Epithelial cell of proximal tubule (primary cell): ENCODE results near the gene ANLN. TPM values are rescaled to one million over a fixed set of nuclear protein-coding genes. Genes with fewer than 3 reads are reported as not detected.

Source experiments
- DNase-seq: peaks from one replicate; pipeline ENCODE4 v3.0.0-alpha.2; 2011; ENCODE audit warnings: low read depth
- H3K4me3 ChIP-seq: 2 replicates; pipeline ENCODE4 v1.5.1; 2011; ENCODE audit warnings: low read depth, mild to moderate bottlenecking, low read length
- CTCF ChIP-seq: conservative IDR thresholded peaks from 2 replicates; pipeline ENCODE4 v1.5.1; 2012; ENCODE audit warnings: low read depth, mild to moderate bottlenecking, low read length
- total RNA-seq: library from RNA; depleted of rRNA; stranded (reverse); fragments of >200 nt; gene quantifications from 2 replicates; pipeline ENCODE4 v1.2.3, GENCODE V29; 2015

The ANLN gene
- total RNA-seq, 1 donor from 2014 or later = 155 TPM

GRCh38 chr7:36391436-36392198, 2.0 kb downstream of the ANLN start:
- H3K4me3 ChIP-seq = peak overlapping the region; percentile 88
- no peak for TF ChIP-seq CTCF
- no peak for DNase-seq

GRCh38 chr7:36393826-36394225, 4.2 kb downstream of the ANLN start:
- TF ChIP-seq CTCF = no peak
- no peak overlapping the region for H3K4me3 ChIP-seq
- no peak for DNase-seq

- no peak overlapping the region for H3K4me3 ChIP-seq
- no peak for DNase-seq
- TF ChIP-seq CTCF = no peak
These were observed 5.7 kb downstream of the ANLN start for GRCh38 chr7:36395171-36395894.

GRCh38 chr7:36396150-36396549, 6.5 kb downstream of the ANLN start:
- DNase-seq = no peak
- no peak overlapping the region for H3K4me3 ChIP-seq
- no peak for TF ChIP-seq CTCF

- H3K4me3 ChIP-seq = no peak overlapping the region
- TF ChIP-seq CTCF = no peak
These were observed 10.4 kb downstream of the ANLN start for GRCh38 chr7:36400036-36400435.

GRCh38 chr7:36400606-36401005, 10.9 kb downstream of the ANLN start:
- H3K4me3 ChIP-seq = no peak overlapping the region
- TF ChIP-seq CTCF = no peak
- no peak for DNase-seq

More at GRCh38 chr7:36400036-36400435, 10.4 kb downstream of the ANLN start:
- no peak for DNase-seq

GRCh38 chr7:36403452-36403851, 13.8 kb downstream of the ANLN start:
- no peak for DNase-seq
- no peak overlapping the region for H3K4me3 ChIP-seq
- TF ChIP-seq CTCF = no peak
